Measurements from ENCODE around the gene ITGA6.

GRCh38 chr2:172473167-172473566 is 45.8 kb downstream of the ITGA6 start:
- TF ChIP-seq CTCF (IDR thresholded peaks at IDR 0.05) (no peak), POLR2A (IDR thresholded peaks at IDR 0.05) (no peak)

Measured in Peyer's patch (tissue), 4 donors.